Mucosa of descending colon (tissue), 3 donors: ENCODE measurements around the gene DMC1. TPM values are rescaled to one million over a fixed set of nuclear protein-coding genes. Genes with fewer than 3 reads are reported as not detected.

Source experiments
- ATAC-seq: fragments of 200-7000 bp; cut with Tn5 transposase; one replicate; pipeline ENCODE4 v1.9.1; 2020; ENCODE audit warnings: mild to moderate bottlenecking, moderate library complexity
- DNase-seq, 3 donors: peaks; one replicate each; pipeline ENCODE4 v3.0.0-alpha.2; 2020
- H3K36me3 ChIP-seq: fragments of 200-600 bp; one replicate; pipeline ENCODE4 v1.8.0; 2021; ENCODE audit warnings: low read depth, mild to moderate bottlenecking
- H3K4me1 ChIP-seq: fragments of 200-600 bp; one replicate; pipeline ENCODE4 v1.8.0; 2021; ENCODE audit warnings: low read depth, mild to moderate bottlenecking
- H3K4me3 ChIP-seq: fragments of 200-600 bp; one replicate; pipeline ENCODE4 v1.8.0; 2021; ENCODE audit warnings: mild to moderate bottlenecking
- H3K9me3 ChIP-seq: fragments of 200-600 bp; one replicate; pipeline ENCODE4 v1.8.0; 2021; ENCODE audit warnings: mild to moderate bottlenecking
- CTCF ChIP-seq: fragments of 200-600 bp; IDR thresholded peaks from one replicate; pipeline ENCODE4 v1.8.0; 2022; ENCODE audit warnings: antibody characterized with exemption, mild to moderate bottlenecking
- intact Hi-C, 2 donors: fragments of 100-400 bp; cut with DNase I in 1 of 2; cut with micrococcal nuclease in 1 of 2; formaldehyde crosslinking; loops; one replicate each; pipeline versions ENCODE4 v1.11.0 to v1.11.1; 2022; cut with DNase I, micrococcal nuclease
- total RNA-seq, 3 donors: library from RNA; stranded (reverse); fragmentation: NEBNext Ultra II Directional in 2 of 3; extraction: Animal tissue kit (Norgen Biotek cat#: 25700) in 2 of 3; gene quantifications; one replicate each; pipeline versions ENCODE4 v1.2.1 to v1.2.4, GENCODE V29; 2021 to 2023
- donor health status: DM: no; HTN: no; CAD: no; lungs with moderate emphysema.
- donor health status: DM: no; HTN: no; CAD: no.
- donor health status: DM: no; HTN: yes; CAD: no.

Gene DMC1
- total RNA-seq, 3 donors from 2014 or later = 1.3 to 1.8 (median 1.7) TPM

DNA sequence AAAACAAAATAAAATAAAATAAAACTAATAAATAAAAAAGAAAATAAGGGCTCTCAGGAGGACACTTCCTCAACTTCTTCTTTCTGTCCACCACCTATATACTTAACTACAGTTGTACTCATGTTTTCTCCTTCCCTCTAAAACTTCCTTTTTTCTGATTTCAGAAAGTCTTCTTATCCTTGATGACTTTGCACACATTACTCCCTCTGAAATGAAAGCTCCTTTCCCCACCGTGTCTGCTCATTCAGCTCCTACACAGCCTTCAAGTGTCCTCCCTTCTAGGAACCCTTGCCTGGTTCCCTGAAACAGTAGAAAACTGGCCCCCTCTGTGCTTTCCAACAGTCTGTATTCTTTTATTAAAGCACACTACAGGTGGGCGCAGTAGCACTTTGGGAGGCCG lies 45.6 kb downstream of the DMC1 start:
- ATAC-seq = no peak
- Histone ChIP-seq H3K9me3 (no peaks in the 10 kb centered on the region), H3K36me3 (no peaks in the 10 kb centered on the region), H3K4me3 (no peak overlapping the region), H3K4me1 (no peaks in the 10 kb centered on the region)
- DNase-seq = no peak
- no peak for TF ChIP-seq CTCF
- intact Hi-C loops = no loop called here

DNA sequence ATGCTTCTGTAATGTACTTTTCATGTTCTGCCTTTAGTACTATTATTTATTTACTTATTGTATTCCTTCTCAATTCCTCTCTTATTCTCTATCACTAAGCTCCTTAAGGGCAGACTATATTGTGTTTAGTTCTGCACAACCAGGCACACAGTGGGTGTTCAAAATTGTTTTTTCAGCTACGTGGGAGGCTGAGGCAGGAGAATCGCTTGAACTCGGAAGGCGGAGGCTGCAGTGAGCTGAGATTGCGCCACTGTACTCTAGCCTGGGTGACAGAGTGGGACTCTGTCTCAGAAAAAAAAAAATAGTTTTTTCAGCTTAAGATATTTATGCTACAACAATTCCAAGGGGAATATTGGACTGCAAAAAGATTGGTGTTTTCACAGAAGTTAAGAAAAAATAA lies 46.5 kb downstream of the DMC1 start:
- Histone ChIP-seq H3K4me1 (no peaks in the 10 kb centered on the region), H3K36me3 (no peaks in the 10 kb centered on the region), H3K4me3 (no peak overlapping the region), H3K9me3 (no peaks in the 10 kb centered on the region)
- ATAC-seq (no peak), DNase-seq (no peak)
- no peak for TF ChIP-seq CTCF
- intact Hi-C loops = no loop called here

DNA sequence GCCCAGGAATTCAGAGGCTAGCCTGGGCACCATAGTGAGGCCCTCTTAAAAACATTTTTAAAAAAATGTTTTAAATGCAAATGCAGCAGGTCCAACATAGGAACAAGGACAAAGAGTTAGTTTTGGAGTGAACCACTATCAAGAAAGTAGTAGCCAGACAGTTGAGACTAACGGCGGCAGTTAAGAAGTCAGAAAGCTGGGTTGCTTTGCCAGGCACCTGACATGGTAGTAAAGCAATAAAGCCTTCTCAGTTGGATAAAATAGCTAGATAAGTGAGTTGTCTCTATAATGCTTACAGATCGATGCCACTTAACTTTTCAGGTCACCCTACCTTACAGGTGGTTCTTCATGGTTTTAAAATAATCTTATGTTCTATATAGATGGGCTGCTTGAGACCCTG lies 47.0 kb downstream of the DMC1 start:
- Histone ChIP-seq H3K4me1 (no peaks in the 10 kb centered on the region), H3K4me3 (no peak overlapping the region), H3K9me3 (no peaks in the 10 kb centered on the region), H3K36me3 (no peaks in the 10 kb centered on the region)
- peak; percentile 40 for ATAC-seq
- DNase-seq = peak in 1 of 3 donors; percentile 30
- intact Hi-C loops = no loop called here
- TF ChIP-seq CTCF = no peak

GRCh38 chr22:38519453-38520250 lies 50.3 kb downstream of the DMC1 start:
- no peaks in the 10 kb centered on the region for H3K9me3 ChIP-seq

GRCh38 chr22:38518620-38519019 lies 51.4 kb downstream of the DMC1 start:
- Histone ChIP-seq H3K9me3 (no peaks in the 10 kb centered on the region), H3K4me3 (no peak overlapping the region), H3K4me1 (no peaks in the 10 kb centered on the region), H3K36me3 (no peaks in the 10 kb centered on the region)
- no peak for TF ChIP-seq CTCF
- peak in 2 of 3 donors; percentile 56 to 63 for DNase-seq
- ATAC-seq = peak; percentile 47
- intact Hi-C loops = no loop called here

More at GRCh38 chr22:38519453-38520250, 50.3 kb downstream of the DMC1 start:
- no peak overlapping the region for H3K4me3 ChIP-seq
- no peak for TF ChIP-seq CTCF
- ATAC-seq (no peak), DNase-seq (no peak)
- H3K36me3 ChIP-seq = no peaks in the 10 kb centered on the region
- H3K4me1 ChIP-seq = no peaks in the 10 kb centered on the region
- intact Hi-C loops = no loop called here
